DOHH2 (cell line): ENCODE results near the gene FAM221B.

ENCODE experiments used
- CTCF ChIP-seq: fragments of 200-600 bp; sonication (generic); IDR thresholded peaks from one replicate; pipeline ENCODE4 v1.5.1; 2014; ENCODE audit warnings: antibody characterized with exemption, mild to moderate bottlenecking, low read depth, low read length; ENCODE audit not compliant: poor library complexity, severe bottlenecking
- EZH2phosphoT487 ChIP-seq: fragments of 200-600 bp; sonication (generic); IDR thresholded peaks from 2 replicates; pipeline ENCODE4 v1.6.1; 2017; ENCODE audit warnings: borderline replicate concordance, mild to moderate bottlenecking, antibody characterized with exemption, low read length, moderate library complexity, mixed read lengths

GRCh38 chr9:35778496-35778895 lies 50.0 kb downstream of the FAM221B start:
- TF ChIP-seq CTCF (no peak), EZH2phosphoT487 (no peak)
